H1 (cell line): Measurements from ENCODE around the gene PEX14. TPM values are rescaled to one million over a fixed set of nuclear protein-coding genes. Genes with fewer than 3 reads are reported as not detected.
A peak's percentile ranks its signal among the peaks of the same experiment; 100 is the strongest.

Experiments
- BACH1 ChIP-seq: IDR thresholded peaks from 2 replicates; pipeline ENCODE4 v1.6.1; 2012; ENCODE audit warnings: low read length, improper control_type of control experiment
- CBX8 ChIP-seq: fragments of 300-800, 300-1000 bp; sonication (generic); IDR thresholded peaks from 2 replicates; pipeline ENCODE4 v1.7.1; 2016; ENCODE audit warnings: low read depth, low read length, borderline replicate concordance
- CHD1 ChIP-seq: IDR thresholded peaks from 2 replicates; pipeline ENCODE4 v1.6.1; 2012; ENCODE audit warnings: low read depth, low read length, improper control_type of control experiment
- EGR1 ChIP-seq: IDR thresholded peaks from 2 replicates; pipeline ENCODE4 v1.6.1; 2011; ENCODE audit warnings: low read depth, low read length, borderline replicate concordance
- EP300 ChIP-seq, 2 experiments: IDR thresholded peaks; 1 replicate in 1 of 2; 2 replicates in 1 of 2; pipeline ENCODE4 v1.6.1; 2011 to 2012; ENCODE audit warnings: low read depth in 2 of 2, low read length in 2 of 2, mild to moderate bottlenecking in 2 of 2, borderline replicate concordance in 1 of 2, inconsistent platforms in 1 of 2, moderate library complexity in 1 of 2
- GABPA ChIP-seq: IDR thresholded peaks from 2 replicates; pipeline ENCODE4 v1.6.1; 2011; ENCODE audit warnings: mild to moderate bottlenecking, low read length, moderate library complexity, borderline replicate concordance; ENCODE audit not compliant: insufficient read depth
- HDAC2 ChIP-seq, 2 experiments: fragments of 300-600 bp in 1 of 2; sonication (generic) in 1 of 2; IDR thresholded peaks; 2 replicates each; pipeline ENCODE4 v1.6.1; 2011 to 2012; ENCODE audit warnings: low read depth in 2 of 2, low read length in 2 of 2, mild to moderate bottlenecking in 2 of 2, moderate library complexity in 2 of 2, borderline replicate concordance in 1 of 2, inconsistent platforms in 1 of 2
- KDM1A ChIP-seq: fragments of 200-600, 300-600 bp; sonication (generic); IDR thresholded peaks from 2 replicates; pipeline ENCODE4 v1.7.1; 2016; ENCODE audit warnings: mild to moderate bottlenecking, low read length, borderline replicate concordance
- KDM4A ChIP-seq: IDR thresholded peaks from one replicate; pipeline ENCODE4 v1.7.1; 2012; ENCODE audit warnings: low read depth, mild to moderate bottlenecking, moderate library complexity, low read length, inconsistent platforms; ENCODE audit not compliant: severe bottlenecking
- SUZ12 ChIP-seq: fragments of 200-600 bp; sonication (generic); IDR thresholded peaks from 2 replicates; pipeline ENCODE4 v1.6.1; 2012; ENCODE audit warnings: mild to moderate bottlenecking, inconsistent platforms, low read length, moderate library complexity, mixed read lengths
- TBP ChIP-seq: IDR thresholded peaks from 2 replicates; pipeline ENCODE4 v1.6.1; 2011; ENCODE audit warnings: low read depth, low read length, improper control_type of control experiment
- TCF12 ChIP-seq: IDR thresholded peaks from 2 replicates; pipeline ENCODE4 v1.6.1; 2011; ENCODE audit warnings: low read depth, mild to moderate bottlenecking, low read length
- YY1 ChIP-seq: IDR thresholded peaks from 2 replicates; pipeline ENCODE4 v1.6.1; 2011; ENCODE audit warnings: low read depth, mild to moderate bottlenecking, low read length
- polyA plus RNA-seq, 7 experiments: library from polyadenylated mRNA; depleted of rRNA in 3 of 7; stranded (reverse) in 5 of 7; unstranded in 2 of 7; fragments of >200 nt in 5 of 7; fragments of 200-250 nt in 2 of 7; gene quantifications; 1 replicate in 5 of 7; 2 replicates in 1 of 7; 4 replicates in 1 of 7; pipeline versions ENCODE4 v1.2.1 to v1.2.3, GENCODE V29; 2011 to 2013; ENCODE audit warnings: missing spikeins in 2 of 7, mixed read lengths in 2 of 7
- total RNA-seq: library from RNA; stranded (reverse); fragmentation: NEBNext Ultra II Directional; extraction: Animal tissue kit (Norgen Biotek cat#: 25700); gene quantifications from 2 replicates; pipeline ENCODE4 v1.2.1, GENCODE V29; 2021
- TF ChIP-seq, protein P1 (sequence below), 3 experiments: IDR thresholded peaks; 1 replicate in 2 of 3; 2 replicates in 1 of 3; pipeline versions ENCODE4 v1.5.1 to v1.6.1; 2011; ENCODE audit warnings: low read length in 3 of 3, mild to moderate bottlenecking in 3 of 3, inconsistent platforms in 2 of 3, low read depth in 1 of 3, moderate library complexity in 1 of 3; ENCODE audit not compliant: insufficient read depth in 1 of 3; ENCODE audit errors: control extremely low read depth in 1 of 3
- TF ChIP-seq, protein P2 (sequence below): IDR thresholded peaks from 2 replicates; pipeline ENCODE4 v1.6.1; 2012; ENCODE audit warnings: low read length, inconsistent platforms

Gene PEX14
- total and polyA plus RNA-seq, 2 of the 8 experiments (the other 6 are each of a cell fraction or from before 2014, with no cell fraction given) = 13.0 to 19.8 TPM

DNA sequence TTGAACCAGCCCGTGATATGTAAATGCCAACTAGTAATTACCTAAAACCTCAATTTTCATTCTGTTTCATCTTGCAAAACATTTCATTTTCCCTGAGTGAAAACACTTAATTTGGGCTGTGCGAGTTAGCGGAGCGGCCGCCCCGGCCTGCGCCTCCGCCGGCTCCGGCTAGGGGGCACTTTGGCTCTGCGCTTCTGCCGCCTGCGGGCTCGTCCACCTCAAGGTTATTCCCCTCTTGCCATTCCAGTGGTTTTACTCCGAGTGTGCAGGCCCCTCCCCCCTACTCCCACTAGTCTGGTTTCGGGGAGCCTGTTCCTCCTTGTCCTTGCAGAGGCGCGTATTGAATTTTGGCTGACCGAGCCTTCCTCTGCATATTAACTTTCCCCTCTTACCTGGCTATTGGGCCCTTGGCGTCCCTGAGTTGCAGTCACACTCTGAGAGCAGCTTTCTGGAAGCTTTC lies 55.6 kb downstream of the PEX14 start (continued):
- TF ChIP-seq GABPA (peak; percentile 59; the same call in 1 of the 2 replicates), CHD1 (no peak), SUZ12 (no peak), KDM1A (no peak), EGR1 (no peak), KDM4A (no peak), BACH1 (peak; percentile 49), TBP (0 out of 2 replicates have a peak, but pooled peaks have one; percentile 14), EP300 (IDR thresholded peaks at IDR 0.05; ENCODE audit: borderline replicate concordance in 1 of 2, low read depth in 2 of 2, low read length in 2 of 2) (0 out of 3 replicates have a peak, but pooled peaks of 1 of the 2 experiments have one; percentile 57), TCF12 (0 out of 2 replicates have a peak, but pooled peaks have one; percentile 56), CBX8 (no peak), HDAC2 (IDR thresholded peaks at IDR 0.05; ENCODE audit: borderline replicate concordance in 1 of 2, low read depth in 2 of 2, low read length in 2 of 2) (no peak), YY1 (no peak)
- TF ChIP-seq, protein P1, sequence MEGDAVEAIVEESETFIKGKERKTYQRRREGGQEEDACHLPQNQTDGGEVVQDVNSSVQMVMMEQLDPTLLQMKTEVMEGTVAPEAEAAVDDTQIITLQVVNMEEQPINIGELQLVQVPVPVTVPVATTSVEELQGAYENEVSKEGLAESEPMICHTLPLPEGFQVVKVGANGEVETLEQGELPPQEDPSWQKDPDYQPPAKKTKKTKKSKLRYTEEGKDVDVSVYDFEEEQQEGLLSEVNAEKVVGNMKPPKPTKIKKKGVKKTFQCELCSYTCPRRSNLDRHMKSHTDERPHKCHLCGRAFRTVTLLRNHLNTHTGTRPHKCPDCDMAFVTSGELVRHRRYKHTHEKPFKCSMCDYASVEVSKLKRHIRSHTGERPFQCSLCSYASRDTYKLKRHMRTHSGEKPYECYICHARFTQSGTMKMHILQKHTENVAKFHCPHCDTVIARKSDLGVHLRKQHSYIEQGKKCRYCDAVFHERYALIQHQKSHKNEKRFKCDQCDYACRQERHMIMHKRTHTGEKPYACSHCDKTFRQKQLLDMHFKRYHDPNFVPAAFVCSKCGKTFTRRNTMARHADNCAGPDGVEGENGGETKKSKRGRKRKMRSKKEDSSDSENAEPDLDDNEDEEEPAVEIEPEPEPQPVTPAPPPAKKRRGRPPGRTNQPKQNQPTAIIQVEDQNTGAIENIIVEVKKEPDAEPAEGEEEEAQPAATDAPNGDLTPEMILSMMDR (IDR thresholded peaks at IDR 0.05; ENCODE audit: control extremely low read depth in 1 of 3, insufficient read depth in 1 of 3, low read depth in 1 of 3, low read length in 3 of 3) = peak; percentile 82 to 86 (median 84)
- TF ChIP-seq, protein P2, sequence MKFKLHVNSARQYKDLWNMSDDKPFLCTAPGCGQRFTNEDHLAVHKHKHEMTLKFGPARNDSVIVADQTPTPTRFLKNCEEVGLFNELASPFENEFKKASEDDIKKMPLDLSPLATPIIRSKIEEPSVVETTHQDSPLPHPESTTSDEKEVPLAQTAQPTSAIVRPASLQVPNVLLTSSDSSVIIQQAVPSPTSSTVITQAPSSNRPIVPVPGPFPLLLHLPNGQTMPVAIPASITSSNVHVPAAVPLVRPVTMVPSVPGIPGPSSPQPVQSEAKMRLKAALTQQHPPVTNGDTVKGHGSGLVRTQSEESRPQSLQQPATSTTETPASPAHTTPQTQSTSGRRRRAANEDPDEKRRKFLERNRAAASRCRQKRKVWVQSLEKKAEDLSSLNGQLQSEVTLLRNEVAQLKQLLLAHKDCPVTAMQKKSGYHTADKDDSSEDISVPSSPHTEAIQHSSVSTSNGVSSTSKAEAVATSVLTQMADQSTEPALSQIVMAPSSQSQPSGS = no peak
